HepG2 (cell line): ENCODE measurements around the gene TSC22D1. TPM values are rescaled to one million over a fixed set of nuclear protein-coding genes. Genes with fewer than 3 reads are reported as not detected.

Experiments used
- CREM ChIP-seq, 2 experiments: sonication (generic) in 1 of 2; formaldehyde crosslinking in 1 of 2; IDR thresholded peaks; 2 replicates each; pipeline versions ENCODE4 v1.4.0 to v1.6.1; 2016 to 2020; ENCODE audit warnings: antibody characterized with exemption in 1 of 2, mild to moderate bottlenecking in 1 of 2, missing genetic modification reagents in 1 of 2
- HOXA9 ChIP-seq: sonication (generic); formaldehyde crosslinking; IDR thresholded peaks from 2 replicates; pipeline ENCODE4 v1.8.1; 2022; ENCODE audit warnings: missing genetic modification reagents, mild to moderate bottlenecking, moderate library complexity, borderline replicate concordance
- KDM5A ChIP-seq: fragments of 200-600 bp; sonication (generic); IDR thresholded peaks from 2 replicates; pipeline ENCODE4 v1.7.0; 2018; ENCODE audit warnings: antibody characterized with exemption, mild to moderate bottlenecking, low read length, borderline replicate concordance
- MTA3 ChIP-seq: sonication (generic); formaldehyde crosslinking; IDR thresholded peaks from 2 replicates; pipeline ENCODE4 v1.4.0; 2020; ENCODE audit warnings: missing genetic modification reagents
- SP2 ChIP-seq: sonication (generic); formaldehyde crosslinking; IDR thresholded peaks from 2 replicates; pipeline ENCODE4 v1.5.1; 2020; ENCODE audit warnings: mild to moderate bottlenecking, missing genetic modification reagents
- ZFP37 ChIP-seq: sonication (generic); formaldehyde crosslinking; IDR thresholded peaks from 2 replicates; pipeline ENCODE4 v1.4.0; 2020; ENCODE audit warnings: missing genetic modification reagents, borderline replicate concordance
- polyA plus RNA-seq, 8 experiments: library from polyadenylated mRNA; depleted of rRNA in 3 of 8; stranded (reverse) in 7 of 8; unstranded in 1 of 8; fragments of >200 nt; fragmentation: Illumina TruSeq in 4 of 8; extraction: Trizol in 4 of 8; gene quantifications; 2 replicates each; pipeline versions ENCODE4 v1.2.1 to v1.2.3, GENCODE V29; 2011 to 2016; ENCODE audit warnings: low read depth in 4 of 8, missing spikeins in 1 of 8, mixed read lengths in 1 of 8; ENCODE audit not compliant: insufficient read depth in 1 of 8
- total RNA-seq, 5 experiments: library from RNA; depleted of rRNA; stranded (reverse); fragments of >200 nt; fragmentation: Illumina TruSeq; extraction: Trizol; gene quantifications; 2 replicates each; pipeline ENCODE4 v1.2.3, GENCODE V29; 2016; ENCODE audit warnings: low read depth in 1 of 5
- TF ChIP-seq, protein P1 (sequence below): IDR thresholded peaks from 2 replicates; pipeline ENCODE4 v1.6.1; 2016; ENCODE audit warnings: mild to moderate bottlenecking
- TF ChIP-seq, protein P2 (sequence below): sonication (generic); formaldehyde crosslinking; IDR thresholded peaks from 2 replicates; pipeline ENCODE4 v1.5.0; 2020; ENCODE audit warnings: missing genetic modification reagents, mild to moderate bottlenecking, borderline replicate concordance
- TF ChIP-seq, protein P3 (sequence below): sonication (generic); formaldehyde crosslinking; IDR thresholded peaks from 2 replicates; pipeline ENCODE4 v1.4.0; 2020; ENCODE audit warnings: missing genetic modification reagents
- TF ChIP-seq, protein P4 (sequence below): sonication (generic); formaldehyde crosslinking; IDR thresholded peaks from 2 replicates; pipeline ENCODE4 v1.8.1; 2023; ENCODE audit warnings: missing genetic modification reagents, mild to moderate bottlenecking, borderline replicate concordance

Gene TSC22D1
- total and polyA plus RNA-seq, 2 of the 13 experiments (the other 11 are each of a cell fraction or from before 2014, with no cell fraction given), result 18.4 to 35.7 TPM

DNA sequence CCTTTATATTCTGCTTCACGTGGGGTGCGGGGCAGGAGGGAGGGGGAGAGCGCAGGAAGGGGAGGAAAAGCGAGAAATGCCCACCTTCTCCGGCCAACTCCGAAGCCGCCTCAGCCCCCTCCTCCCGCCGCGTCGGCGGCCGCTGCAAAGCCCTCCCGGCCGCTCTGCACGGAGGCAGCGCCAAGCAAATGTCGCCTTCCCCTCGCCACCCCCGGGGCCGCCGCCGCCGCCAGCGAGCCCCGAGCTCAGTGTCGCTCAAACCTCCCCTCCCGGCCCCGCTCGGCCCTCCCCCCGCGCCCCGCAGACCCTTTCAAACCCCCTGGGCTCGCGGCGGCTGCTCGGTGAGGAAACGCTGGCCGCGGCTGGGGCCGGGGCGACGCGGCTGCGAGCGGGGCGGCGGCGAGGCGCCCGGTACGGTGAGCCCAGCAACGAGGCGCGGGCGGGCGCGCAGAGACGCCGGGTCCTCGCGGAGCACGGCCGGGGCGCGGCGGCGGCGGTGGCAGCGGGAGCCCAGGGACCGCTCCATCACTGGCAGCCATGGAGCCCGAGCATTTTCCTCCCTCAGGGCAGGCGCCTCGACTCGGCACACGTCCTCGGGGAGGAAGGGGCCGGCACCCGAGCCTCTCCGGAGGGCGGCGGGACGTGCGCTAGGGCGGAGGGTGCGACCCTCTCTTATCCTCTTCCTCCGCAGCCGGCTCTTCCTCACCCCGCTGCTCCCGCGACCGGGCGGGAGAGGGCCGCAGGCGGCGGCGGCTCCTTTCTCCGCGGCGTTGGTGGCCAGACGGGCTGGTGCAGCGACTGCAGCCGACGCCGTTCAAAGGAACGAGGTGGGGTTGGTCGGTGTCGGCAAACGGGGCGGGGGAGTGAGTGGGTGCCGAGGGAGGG is 463 bp upstream of the TSC22D1 start (continued):
- TF ChIP-seq, protein P1, sequence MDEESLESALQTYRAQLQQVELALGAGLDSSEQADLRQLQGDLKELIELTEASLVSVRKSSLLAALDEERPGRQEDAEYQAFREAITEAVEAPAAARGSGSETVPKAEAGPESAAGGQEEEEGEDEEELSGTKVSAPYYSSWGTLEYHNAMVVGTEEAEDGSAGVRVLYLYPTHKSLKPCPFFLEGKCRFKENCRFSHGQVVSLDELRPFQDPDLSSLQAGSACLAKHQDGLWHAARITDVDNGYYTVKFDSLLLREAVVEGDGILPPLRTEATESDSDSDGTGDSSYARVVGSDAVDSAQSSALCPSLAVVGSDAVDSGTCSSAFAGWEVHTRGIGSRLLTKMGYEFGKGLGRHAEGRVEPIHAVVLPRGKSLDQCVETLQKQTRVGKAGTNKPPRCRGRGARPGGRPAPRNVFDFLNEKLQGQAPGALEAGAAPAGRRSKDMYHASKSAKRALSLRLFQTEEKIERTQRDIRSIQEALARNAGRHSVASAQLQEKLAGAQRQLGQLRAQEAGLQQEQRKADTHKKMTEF (CRISPR knock-in tag), result no peak
- no peak for TF ChIP-seq MTA3
- TF ChIP-seq KDM5A, result no peak
- TF ChIP-seq, protein P2, sequence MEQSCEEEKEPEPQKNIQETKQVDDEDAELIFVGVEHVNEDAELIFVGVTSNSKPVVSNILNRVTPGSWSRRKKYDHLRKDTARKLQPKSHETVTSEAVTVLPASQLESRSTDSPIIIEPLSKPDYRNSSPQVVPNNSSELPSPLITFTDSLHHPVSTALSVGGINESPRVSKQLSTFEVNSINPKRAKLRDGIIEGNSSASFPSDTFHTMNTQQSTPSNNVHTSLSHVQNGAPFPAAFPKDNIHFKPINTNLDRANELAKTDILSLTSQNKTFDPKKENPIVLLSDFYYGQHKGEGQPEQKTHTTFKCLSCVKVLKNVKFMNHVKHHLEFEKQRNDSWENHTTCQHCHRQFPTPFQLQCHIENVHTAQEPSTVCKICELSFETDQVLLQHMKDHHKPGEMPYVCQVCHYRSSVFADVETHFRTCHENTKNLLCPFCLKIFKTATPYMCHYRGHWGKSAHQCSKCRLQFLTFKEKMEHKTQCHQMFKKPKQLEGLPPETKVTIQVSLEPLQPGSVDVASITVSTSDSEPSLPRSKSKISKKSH (CRISPR knock-in tag), result no peak
- no peak for TF ChIP-seq SP2 (CRISPR knock-in tag)
- TF ChIP-seq HOXA9, result 0 out of 2 replicates have a peak, but pooled peaks have one; percentile 45
- TF ChIP-seq, protein P3, sequence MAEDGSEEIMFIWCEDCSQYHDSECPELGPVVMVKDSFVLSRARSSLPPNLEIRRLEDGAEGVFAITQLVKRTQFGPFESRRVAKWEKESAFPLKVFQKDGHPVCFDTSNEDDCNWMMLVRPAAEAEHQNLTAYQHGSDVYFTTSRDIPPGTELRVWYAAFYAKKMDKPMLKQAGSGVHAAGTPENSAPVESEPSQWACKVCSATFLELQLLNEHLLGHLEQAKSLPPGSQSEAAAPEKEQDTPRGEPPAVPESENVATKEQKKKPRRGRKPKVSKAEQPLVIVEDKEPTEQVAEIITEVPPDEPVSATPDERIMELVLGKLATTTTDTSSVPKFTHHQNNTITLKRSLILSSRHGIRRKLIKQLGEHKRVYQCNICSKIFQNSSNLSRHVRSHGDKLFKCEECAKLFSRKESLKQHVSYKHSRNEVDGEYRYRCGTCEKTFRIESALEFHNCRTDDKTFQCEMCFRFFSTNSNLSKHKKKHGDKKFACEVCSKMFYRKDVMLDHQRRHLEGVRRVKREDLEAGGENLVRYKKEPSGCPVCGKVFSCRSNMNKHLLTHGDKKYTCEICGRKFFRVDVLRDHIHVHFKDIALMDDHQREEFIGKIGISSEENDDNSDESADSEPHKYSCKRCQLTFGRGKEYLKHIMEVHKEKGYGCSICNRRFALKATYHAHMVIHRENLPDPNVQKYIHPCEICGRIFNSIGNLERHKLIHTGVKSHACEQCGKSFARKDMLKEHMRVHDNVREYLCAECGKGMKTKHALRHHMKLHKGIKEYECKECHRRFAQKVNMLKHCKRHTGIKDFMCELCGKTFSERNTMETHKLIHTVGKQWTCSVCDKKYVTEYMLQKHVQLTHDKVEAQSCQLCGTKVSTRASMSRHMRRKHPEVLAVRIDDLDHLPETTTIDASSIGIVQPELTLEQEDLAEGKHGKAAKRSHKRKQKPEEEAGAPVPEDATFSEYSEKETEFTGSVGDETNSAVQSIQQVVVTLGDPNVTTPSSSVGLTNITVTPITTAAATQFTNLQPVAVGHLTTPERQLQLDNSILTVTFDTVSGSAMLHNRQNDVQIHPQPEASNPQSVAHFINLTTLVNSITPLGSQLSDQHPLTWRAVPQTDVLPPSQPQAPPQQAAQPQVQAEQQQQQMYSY (CRISPR knock-in tag), result no peak
- TF ChIP-seq, protein P4, sequence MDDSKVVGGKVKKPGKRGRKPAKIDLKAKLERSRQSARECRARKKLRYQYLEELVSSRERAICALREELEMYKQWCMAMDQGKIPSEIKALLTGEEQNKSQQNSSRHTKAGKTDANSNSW (CRISPR knock-in tag), result 0 out of 2 replicates have a peak, but pooled peaks have one; percentile 31
- no peak for TF ChIP-seq CREM (IDR thresholded peaks at IDR 0.05)
- TF ChIP-seq CREM (CRISPR knock-in tag; IDR thresholded peaks at IDR 0.05), result no peak
- no peak for TF ChIP-seq ZFP37 (CRISPR knock-in tag)
